CD1c-positive myeloid dendritic cell (primary cell): Measurements from ENCODE around the gene GARIN5A.

Experiments used
- DNase-seq: peaks from one replicate; pipeline ENCODE4 v3.0.0-alpha.2; 2016; ENCODE audit errors: extremely low spot score

GARIN5A gene

GRCh38 chr19:50508843-50509190, 32.2 kb upstream of the GARIN5A start:
- no peak for DNase-seq

GRCh38 chr19:50507376-50507775, 30.7 kb upstream of the GARIN5A start:
- no peak for DNase-seq

DNA sequence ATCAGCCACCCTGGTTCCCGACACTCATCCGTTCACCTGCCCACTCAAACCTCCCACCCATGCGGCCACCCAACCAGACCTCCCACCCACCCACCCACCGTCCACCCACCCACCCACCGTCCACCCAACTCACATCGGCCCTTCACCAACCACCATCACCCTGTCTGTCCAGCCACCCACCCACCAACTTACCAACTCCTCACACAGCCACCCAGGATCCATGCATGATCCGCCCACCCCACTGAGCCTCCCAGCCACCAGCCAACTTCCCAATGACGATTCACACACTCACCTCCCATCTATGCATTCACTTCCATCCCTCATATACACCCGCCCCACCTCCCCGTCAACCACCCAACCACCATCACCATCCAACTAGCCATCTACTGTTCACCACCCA, 30.1 kb upstream of the GARIN5A start:
- DNase-seq = no peak

DNA sequence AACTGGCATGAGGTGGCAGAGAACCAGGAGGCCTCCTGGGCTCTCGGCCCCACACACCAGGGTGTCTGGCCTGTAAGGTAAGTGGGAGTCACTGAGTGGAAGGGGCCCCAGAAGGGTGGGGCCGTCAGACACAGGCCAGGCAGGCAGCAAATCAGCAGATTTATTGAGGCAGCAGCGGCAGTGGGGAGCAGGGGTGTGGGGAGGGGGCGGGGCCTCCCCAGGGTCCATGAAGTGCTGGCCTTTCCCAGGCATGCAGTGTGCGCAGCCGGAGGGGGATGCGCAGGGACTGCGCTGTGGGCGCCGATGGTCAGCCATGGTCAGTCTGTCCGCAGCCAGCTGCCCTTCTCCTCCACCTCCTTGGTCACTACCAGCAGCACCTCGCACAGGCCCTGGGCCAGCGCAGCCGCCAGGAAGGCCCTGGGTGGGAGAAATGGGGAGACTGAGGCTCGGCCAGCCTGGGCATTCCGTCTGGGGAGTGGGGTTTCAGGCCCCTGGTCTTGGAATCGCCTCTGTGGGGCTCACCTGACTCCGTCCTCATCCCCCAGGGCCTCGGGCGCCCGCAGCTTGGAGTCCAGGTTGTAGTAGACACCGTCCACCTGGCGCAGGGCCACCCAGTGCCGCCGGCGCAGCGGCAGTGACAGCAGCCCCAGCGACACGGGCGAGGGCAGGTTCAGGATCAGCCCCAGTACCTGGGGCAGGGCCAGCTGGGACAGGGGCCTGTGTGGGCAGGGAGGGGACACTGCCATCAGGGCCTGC, 29.4 kb upstream of the GARIN5A start:
- no peak for DNase-seq

- no peak for DNase-seq
Measured at GRCh38 chr19:50501568-50502475, 25.2 kb upstream of the GARIN5A start.

DNA sequence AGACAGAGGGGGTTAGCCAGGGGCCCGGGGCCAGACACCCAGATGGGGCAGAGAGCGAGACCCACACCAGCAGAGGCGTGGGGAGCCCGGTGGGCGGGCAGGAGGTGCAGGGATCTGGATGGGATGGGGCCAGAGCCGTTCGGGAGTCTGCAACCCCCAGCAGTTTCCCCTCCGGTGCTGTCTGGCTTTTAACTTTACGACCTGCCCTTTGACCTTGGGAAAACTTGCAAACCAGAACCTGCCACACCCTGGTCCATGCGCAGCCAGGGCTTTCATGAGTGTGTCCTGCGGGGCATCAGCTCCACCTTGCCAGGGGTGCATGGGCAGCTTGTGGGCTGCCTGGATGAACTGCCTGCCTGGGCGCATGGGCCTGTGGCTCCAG, 24.5 kb upstream of the GARIN5A start:
- no peak for DNase-seq

GRCh38 chr19:50500753-50501151, 24.1 kb upstream of the GARIN5A start:
- DNase-seq = no peak

DNA sequence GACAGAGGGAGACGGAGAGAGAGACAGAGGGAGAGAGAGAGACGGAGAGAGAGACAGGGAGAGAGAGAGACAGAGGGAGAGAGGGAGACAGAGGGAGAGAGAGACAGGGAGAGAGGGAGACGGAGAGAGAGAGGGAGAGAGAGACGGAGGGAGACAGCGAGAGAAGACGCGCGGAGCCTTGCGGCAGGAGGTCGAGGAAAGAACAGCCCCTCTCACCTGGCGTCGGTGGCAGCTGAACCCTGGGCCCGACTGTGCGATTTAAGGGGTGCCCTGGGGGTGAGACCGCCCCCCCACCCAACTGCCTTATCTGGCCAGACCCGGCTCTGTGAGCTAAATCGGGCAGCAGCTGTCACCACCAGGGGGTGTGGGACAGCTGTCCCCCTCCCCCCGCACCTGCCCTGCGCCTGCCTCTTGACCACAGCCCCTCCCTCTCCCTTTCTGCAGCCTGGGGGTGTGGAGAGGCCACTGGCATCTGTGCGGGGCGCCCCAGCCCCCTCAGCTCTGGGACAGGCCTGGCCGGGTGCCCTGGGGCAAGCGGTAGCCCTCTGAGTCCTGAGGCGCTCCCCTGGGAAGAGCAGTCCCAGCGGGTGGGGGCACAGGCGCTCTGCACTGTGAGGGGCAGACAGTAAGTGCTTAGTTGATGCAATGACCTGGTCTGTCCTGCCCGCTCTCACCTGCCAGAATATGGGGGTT, 23.6 kb upstream of the GARIN5A start:
- DNase-seq = no peak

- DNase-seq = no peak
Measured at GRCh38 chr19:50498219-50499056, 21.8 kb upstream of the GARIN5A start.

DNA sequence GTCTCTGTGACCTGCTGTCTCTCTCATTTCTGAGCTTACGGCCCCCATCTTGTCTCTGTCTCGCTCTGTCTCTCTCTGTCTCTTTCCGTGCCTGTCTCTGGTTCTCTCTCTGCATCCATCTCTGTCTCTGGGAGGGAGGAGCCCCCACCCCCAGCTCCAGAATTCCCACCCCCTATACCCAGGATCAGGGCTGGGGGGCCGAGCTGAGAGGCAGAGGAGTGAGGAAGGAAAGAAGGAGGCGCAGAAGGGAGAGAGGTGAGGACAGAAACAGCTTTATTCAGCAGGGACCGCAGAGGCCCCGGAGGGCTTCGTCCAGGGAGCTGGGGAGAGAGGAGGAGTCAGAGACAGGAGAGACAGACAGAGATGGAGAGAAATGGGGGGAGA, 20.4 kb upstream of the GARIN5A start:
- DNase-seq = no peak

DNA sequence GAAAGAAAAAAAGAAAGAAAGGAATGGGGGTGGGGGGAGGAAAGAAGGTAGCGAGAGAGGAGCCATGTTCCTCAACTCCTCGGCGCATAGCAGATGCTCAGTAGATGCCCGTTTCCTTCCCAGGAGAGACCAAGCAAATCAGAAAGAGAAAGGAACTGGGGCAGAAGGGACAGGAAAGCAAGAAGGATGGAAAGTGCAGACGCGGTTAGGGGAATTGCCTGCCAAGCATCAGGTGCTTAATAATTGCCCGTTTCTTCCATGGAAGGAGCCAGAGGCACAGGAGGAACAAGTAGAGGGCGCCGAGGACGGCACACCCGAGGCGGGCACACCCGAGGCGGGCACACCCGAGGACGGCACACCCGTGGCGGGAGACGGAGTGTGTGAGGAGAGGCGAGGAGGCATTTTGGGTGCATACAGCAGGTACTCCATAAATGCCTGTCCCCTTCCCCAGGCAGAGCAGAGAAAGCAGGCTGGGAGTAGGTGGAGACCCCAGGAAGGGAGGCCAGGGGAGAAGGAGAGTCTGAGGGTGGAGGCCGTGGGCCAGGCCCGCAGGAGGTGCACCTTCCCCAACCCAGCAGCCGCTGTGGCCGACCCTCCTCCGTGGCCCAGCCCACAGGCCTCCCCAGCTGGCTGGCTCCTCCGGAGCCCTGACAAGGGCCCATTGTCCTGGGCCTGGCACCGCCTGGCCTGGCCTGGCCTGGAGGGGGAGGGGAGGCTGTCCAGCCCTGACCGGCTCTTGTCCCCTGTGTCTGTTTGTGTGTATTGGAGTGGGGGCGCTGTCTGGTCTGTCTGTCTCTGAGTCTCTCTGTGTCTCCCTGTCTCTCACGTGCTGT, 19.8 kb upstream of the GARIN5A start:
- no peak for DNase-seq

- DNase-seq = no peak
Measured at GRCh38 chr19:50495020-50495531, 18.4 kb upstream of the GARIN5A start.

DNA sequence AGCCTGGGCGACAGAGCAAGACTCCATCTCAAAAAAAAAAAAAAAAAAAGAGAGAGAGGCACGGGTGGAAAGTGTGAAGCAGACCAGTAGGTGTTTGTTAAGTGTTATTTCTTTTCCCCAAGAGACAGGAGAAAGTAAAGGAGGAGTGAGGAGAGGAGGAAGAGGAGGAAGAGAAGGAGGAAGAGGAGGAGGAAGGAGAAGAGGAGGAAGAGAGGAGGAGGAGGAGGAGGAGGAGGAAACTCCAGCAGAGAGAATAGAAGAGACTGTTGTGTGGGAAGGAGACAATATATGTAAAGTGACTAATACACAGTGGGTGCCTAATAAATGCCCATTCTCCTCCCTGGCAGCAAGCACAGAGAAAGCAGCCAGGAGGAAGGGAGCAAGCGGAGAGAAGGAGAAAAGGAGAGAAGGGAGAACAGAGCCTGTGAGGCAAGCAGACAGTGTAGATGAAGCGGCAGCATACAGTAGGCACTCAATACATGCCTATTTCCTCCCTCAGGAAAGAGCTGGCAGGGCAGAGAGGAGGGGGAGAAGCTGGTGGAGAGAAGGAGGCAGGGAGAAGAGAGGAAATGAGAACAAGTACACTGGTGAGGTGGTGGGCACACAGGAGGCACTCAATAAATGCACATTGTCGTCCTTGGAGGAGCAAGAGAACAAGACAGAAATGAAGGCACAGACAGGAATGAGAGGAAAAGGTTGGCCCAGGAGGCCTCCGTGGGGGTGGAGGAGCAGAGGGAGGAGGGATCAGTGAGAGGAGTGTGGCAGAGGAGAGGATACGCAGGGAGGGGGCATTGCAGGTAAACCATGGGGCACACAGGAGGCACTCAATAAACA, 17.8 kb upstream of the GARIN5A start:
- DNase-seq = no peak

DNA sequence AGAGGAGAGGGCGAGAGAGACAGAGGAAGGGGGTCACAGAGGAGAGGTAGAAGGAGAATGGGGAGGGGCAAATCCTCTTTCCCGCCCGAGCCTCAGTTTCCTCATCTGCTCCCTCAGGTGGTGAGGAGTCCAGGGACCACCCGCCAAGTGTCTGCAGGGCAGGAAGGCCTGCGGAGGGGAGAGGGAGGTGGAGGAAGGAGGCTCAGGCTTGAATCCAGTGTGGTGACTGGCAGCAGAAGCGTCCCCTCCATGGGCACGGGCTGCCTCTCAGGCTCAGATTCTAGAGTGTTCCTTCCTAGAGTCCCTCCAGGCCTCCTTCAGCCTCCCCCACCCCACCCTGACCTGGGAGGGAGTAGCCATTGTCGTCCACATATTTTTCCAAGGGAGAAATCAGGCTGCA, 16.5 kb upstream of the GARIN5A start:
- DNase-seq = no peak

DNA sequence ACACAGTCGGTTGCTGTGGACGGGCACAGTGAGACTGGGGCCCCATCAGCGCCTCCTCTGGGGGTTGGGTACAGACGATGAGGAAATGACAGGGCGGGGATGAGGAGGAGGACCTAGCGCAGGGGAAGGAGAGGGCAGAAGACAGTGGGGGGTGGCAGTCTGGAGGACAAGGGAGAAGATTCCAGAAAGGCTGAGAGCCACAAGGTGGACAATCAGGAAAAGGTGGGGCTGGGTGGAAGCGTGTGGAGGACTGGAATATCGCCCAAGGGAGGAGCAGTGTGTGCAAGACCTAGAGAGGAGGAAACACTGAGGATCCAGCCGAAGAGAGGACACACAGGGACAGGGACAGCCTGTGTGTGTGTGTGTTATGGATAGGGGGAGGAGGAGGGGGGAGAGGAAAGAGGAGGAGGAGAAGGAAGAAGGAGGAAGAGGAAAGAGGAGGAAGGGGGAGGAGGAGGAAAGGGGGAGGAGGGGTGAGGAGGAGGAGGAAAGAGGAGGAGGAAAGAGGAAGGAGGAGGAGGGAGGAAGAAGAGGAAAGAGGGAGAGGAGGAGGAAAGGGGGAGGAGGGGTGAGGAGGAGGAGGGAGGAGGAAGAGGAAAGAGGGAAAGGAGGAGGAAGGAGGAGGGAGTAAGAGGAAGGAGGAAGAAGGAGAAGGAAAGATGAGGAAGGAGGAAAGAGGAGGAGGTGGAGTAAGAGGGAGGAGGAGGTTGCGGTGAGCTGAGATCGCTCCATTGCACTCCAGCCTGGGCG, 15.8 kb upstream of the GARIN5A start:
- no peak for DNase-seq

DNA sequence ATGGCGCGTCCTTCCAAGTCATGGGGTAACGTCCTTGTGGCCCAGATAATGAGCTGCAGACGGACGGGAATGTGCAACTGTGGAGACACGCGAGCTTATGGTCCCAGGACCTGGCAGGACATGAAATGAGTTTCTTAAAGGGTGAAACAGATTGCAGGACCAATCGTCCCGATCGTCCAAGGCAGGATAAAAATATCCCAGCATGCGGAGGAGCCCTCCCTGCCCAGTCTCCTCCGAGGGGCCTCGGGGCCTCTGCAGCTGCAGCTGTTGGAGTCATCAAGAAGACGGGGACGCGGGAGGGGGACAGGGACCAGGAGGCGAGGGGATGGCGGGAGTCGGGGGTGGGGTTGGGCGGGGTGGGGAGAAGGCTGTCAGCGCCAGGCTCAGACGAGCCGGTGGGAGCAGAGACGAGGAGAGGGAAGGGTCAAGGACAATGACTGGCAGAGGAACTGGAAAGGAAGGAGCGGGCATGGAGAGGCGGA, 14.4 kb upstream of the GARIN5A start:
- DNase-seq = no peak

GRCh38 chr19:50490411-50490811, 13.8 kb upstream of the GARIN5A start:
- DNase-seq = no peak

DNA sequence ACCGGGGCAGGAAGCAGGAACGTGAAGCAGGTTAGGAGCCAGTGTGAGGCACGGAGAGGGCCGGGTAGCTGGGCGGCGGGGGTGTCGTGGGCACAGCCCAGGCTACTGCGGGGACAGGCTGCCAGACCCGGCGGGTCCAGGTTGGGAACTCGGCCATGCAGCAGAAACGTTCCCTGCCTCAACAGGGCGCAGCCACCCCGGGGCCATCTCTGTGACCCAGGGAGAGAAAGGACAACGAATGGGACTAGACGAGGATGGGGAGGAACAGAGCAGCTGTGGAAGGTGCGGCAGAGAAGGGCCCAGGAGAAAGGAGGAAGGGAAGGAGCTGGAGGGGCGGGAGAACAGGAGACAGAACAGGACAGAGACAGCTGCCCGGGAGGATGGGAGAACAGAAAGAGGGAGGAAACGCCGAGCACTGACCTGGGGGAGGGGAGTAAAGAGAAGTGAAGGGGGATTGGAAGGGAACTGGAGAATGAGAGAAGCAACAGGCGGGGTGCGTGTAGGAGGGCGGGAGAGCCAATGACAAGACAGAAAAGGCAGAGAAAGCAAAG, 12.9 kb upstream of the GARIN5A start:
- DNase-seq = no peak
